Left forelimb (tissue), 1 donor: Measurements from ENCODE around the gene SKA2.
"Not testable (repeated sequence)": the region's sequence is repeated elsewhere in the genome, so short reads cannot be mapped to it uniquely, and the experiment has no call there.

Experiments used
- DNase-seq: peaks from one replicate; pipeline ENCODE4 v3.0.0-alpha.2; 2018; ENCODE audit warnings: low spot score

SKA2 gene

GRCh38 chr17:59151591-59151990 lies 3.4 kb downstream of the SKA2 start:
- DNase-seq: no peak

- DNase-seq: no peak
These were observed 4.0 kb downstream of the SKA2 start for GRCh38 chr17:59151006-59151405.

- DNase-seq: no peak
These were observed 5.0 kb downstream of the SKA2 start for GRCh38 chr17:59149841-59150511.

- no peak for DNase-seq
These were observed 5.9 kb downstream of the SKA2 start for GRCh38 chr17:59149051-59149450.

GRCh38 chr17:59145571-59146096 lies 9.4 kb downstream of the SKA2 start:
- DNase-seq: no peak

- no peak for DNase-seq
These were observed 13.1 kb downstream of the SKA2 start for GRCh38 chr17:59141860-59142259.

- DNase-seq: no peak
These were observed 15.0 kb downstream of the SKA2 start for GRCh38 chr17:59139939-59140338.

- DNase-seq: not testable (repeated sequence)
These were observed 16.6 kb downstream of the SKA2 start for GRCh38 chr17:59138339-59138738.

- DNase-seq: no peak
These were observed 23.9 kb downstream of the SKA2 start for GRCh38 chr17:59131131-59131530.

- DNase-seq: no peak
These were observed 25.2 kb downstream of the SKA2 start for GRCh38 chr17:59129814-59130213.

GRCh38 chr17:59126809-59127417 lies 28.1 kb downstream of the SKA2 start:
- DNase-seq: no peak

- DNase-seq: no peak
These were observed 30.3 kb downstream of the SKA2 start for GRCh38 chr17:59124665-59125064.

- DNase-seq: no peak
These were observed 33.0 kb downstream of the SKA2 start for GRCh38 chr17:59121901-59122480.

- DNase-seq: no peak
These were observed 39.5 kb downstream of the SKA2 start for GRCh38 chr17:59115474-59115873.

GRCh38 chr17:59111539-59111938 lies 43.4 kb downstream of the SKA2 start:
- DNase-seq: no peak

- no peak for DNase-seq
These were observed 44.0 kb downstream of the SKA2 start for GRCh38 chr17:59110973-59111372.

GRCh38 chr17:59108400-59109102 lies 46.4 kb downstream of the SKA2 start:
- DNase-seq: no peak

GRCh38 chr17:59107306-59107670 lies 47.7 kb downstream of the SKA2 start:
- no peak for DNase-seq

- peak; percentile 99 for DNase-seq
These were observed 48.3 kb downstream of the SKA2 start, which contains the start of gene TRIM37 for GRCh38 chr17:59106463-59107305. Gene TRIM37, minus strand, starts transcription at chr17:59106880. Its CDS starts 419 bp downstream, at chr17:59106461.

- DNase-seq: peak; percentile 75
These were observed 49.0 kb downstream of the SKA2 start for GRCh38 chr17:59105852-59106462.

GRCh38 chr17:59101178-59101577 lies 53.8 kb downstream of the SKA2 start:
- no peak for DNase-seq
